GM10847 (cell line): ENCODE results near the gene MANBA.

ENCODE experiments used
- POLR2A ChIP-seq: IDR thresholded peaks from 2 replicates; pipeline ENCODE4 v1.6.1; 2011; ENCODE audit not compliant: insufficient read length; ENCODE audit errors: extremely low read depth

MANBA gene

GRCh38 chr4:102780476-102781144, 19.8 kb upstream of the MANBA start:
- TF ChIP-seq POLR2A, result no peak

GRCh38 chr4:102779204-102779603, 18.4 kb upstream of the MANBA start:
- no peak for TF ChIP-seq POLR2A

- no peak for TF ChIP-seq POLR2A
Measured at GRCh38 chr4:102778720-102779119, 18.0 kb upstream of the MANBA start.

GRCh38 chr4:102775805-102776204, 15.0 kb upstream of the MANBA start:
- TF ChIP-seq POLR2A, result no peak

- TF ChIP-seq POLR2A, result no peak
Measured at GRCh38 chr4:102774254-102774653, 13.5 kb upstream of the MANBA start.

- no peak for TF ChIP-seq POLR2A
Measured at GRCh38 chr4:102772738-102773340, 12.1 kb upstream of the MANBA start.

GRCh38 chr4:102764901-102765300, 4.1 kb upstream of the MANBA start:
- TF ChIP-seq POLR2A, result no peak

GRCh38 chr4:102761906-102762305, 1.1 kb upstream of the MANBA start:
- no peak for TF ChIP-seq POLR2A

- no peak for TF ChIP-seq POLR2A
Measured at GRCh38 chr4:102761296-102761701, 531 bp upstream of the MANBA start.

GRCh38 chr4:102759831-102760644, 730 bp downstream of the MANBA start:
- TF ChIP-seq POLR2A, result no peak

- no peak for TF ChIP-seq POLR2A
Measured at GRCh38 chr4:102758241-102759160, 2.3 kb downstream of the MANBA start.

- TF ChIP-seq POLR2A, result no peak
Measured at GRCh38 chr4:102757681-102758080, 3.1 kb downstream of the MANBA start.

GRCh38 chr4:102754044-102754443, 6.7 kb downstream of the MANBA start:
- no peak for TF ChIP-seq POLR2A

GRCh38 chr4:102751941-102752340, 8.8 kb downstream of the MANBA start:
- no peak for TF ChIP-seq POLR2A
